Gastroesophageal sphincter (tissue), 4 donors: ENCODE results near the gene CHST15. TPM values are rescaled to one million over a fixed set of nuclear protein-coding genes. Genes with fewer than 3 reads are reported as not detected.
A peak's percentile ranks its signal among the peaks of the same experiment; 100 is the strongest.

ENCODE experiments used
- ATAC-seq: fragments of 150-250 bp; one replicate; pipeline ENCODE4 v1.9.1; 2016; ENCODE audit warnings: mild to moderate bottlenecking, moderate library complexity
- H3K27ac ChIP-seq, 4 donors: fragments of 200-600 bp; sonication (generic) in 3 of 4; 1 replicate in 3 of 4; 2 replicates in 1 of 4; pipeline ENCODE4 v1.5.1; 2016 to 2019
- H3K27me3 ChIP-seq: fragments of 200-600 bp; sonication (generic); one replicate; pipeline ENCODE4 v1.5.1; 2019
- H3K36me3 ChIP-seq, 2 donors: fragments of 200-600 bp; sonication (generic); one replicate each; pipeline ENCODE4 v1.5.1; 2019; ENCODE audit warnings: control low read depth in 1 of 2
- H3K4me1 ChIP-seq, 3 donors: fragments of 200-600 bp; sonication (generic); 1 replicate in 2 of 3; 2 replicates in 1 of 3; pipeline ENCODE4 v1.5.1; 2016 to 2019; ENCODE audit warnings: control low read depth in 2 of 3
- H3K4me3 ChIP-seq, 2 donors: fragments of 200-600 bp; sonication (generic); one replicate each; pipeline ENCODE4 v1.5.1; 2019; ENCODE audit warnings: mild to moderate bottlenecking in 1 of 2, moderate library complexity in 1 of 2
- H3K9me3 ChIP-seq, 3 donors: fragments of 200-600 bp; sonication (generic); one replicate each; pipeline ENCODE4 v1.5.1; 2017 to 2019; ENCODE audit warnings: control low read depth in 2 of 3
- CTCF ChIP-seq, 4 experiments: fragments of 200-600 bp in 2 of 4; fragments of 450-650 bp in 2 of 4; sonication (generic) in 1 of 4; IDR thresholded peaks; one replicate each; pipeline ENCODE4 v1.5.1; 2017 to 2019; ENCODE audit warnings: antibody characterized with exemption in 4 of 4, mild to moderate bottlenecking in 2 of 4, moderate library complexity in 2 of 4
- EP300 ChIP-seq: sonication (generic); formaldehyde crosslinking; IDR thresholded peaks from one replicate; pipeline ENCODE4 v1.6.1; 2017; ENCODE audit warnings: antibody characterized with exemption, mild to moderate bottlenecking
- POLR2A ChIP-seq, 2 donors: fragments of 450-650 bp; IDR thresholded peaks; one replicate each; pipeline ENCODE4 v1.6.1; 2017; ENCODE audit warnings: antibody characterized with exemption in 2 of 2, mild to moderate bottlenecking in 2 of 2, moderate library complexity in 1 of 2
- POLR2AphosphoS5 ChIP-seq: sonication (generic); formaldehyde crosslinking; IDR thresholded peaks from one replicate; pipeline ENCODE4 v1.6.1; 2017; ENCODE audit warnings: antibody characterized with exemption
- WGBS, 2 donors: methylation state at CpG; one replicate each; pipeline ENCODE4 v1.1.5; 2018; ENCODE audit warnings: low coverage in 1 of 2; 5-methylcytosine and 5-hydroxymethylcytosine counted together
- total RNA-seq, 4 donors: library from RNA; depleted of rRNA; stranded (reverse); fragments of >200 nt; gene quantifications; one replicate each; pipeline ENCODE4 v1.1.0, GENCODE V29; 2016

The CHST15 gene
- total RNA-seq, 4 donors from 2014 or later, result 63.5 to 87.5 (median 74.3) TPM

- ATAC-seq, result no peak
- TF ChIP-seq POLR2AphosphoS5 (no peak), POLR2A (IDR thresholded peaks at IDR 0.05) (no peak), CTCF (IDR thresholded peaks at IDR 0.05) (no peak), EP300 (no peak)
- Histone ChIP-seq H3K4me3 (no peak overlapping the region), H3K4me1 (peaks cover 5 to 51% (median 6%) of the 10 kb centered on the region in 3 donors), H3K36me3 (peaks cover 0 to 13% of the 10 kb centered on the region in 2 donors), H3K27ac (peak overlapping the region in 3 of 4 donors; percentile 86 to 92 (median 88)), H3K27me3 (no peaks in the 10 kb centered on the region), H3K9me3 (no peaks in the 10 kb centered on the region)
- 60 to 94% methylated on average over 2 to 3 of the region's 6 CpGs for WGBS, 2 donors
These were observed 90.9 kb downstream of the CHST15 start for GRCh38 chr10:124002391-124003069.

GRCh38 chr10:124001391-124002148, 91.8 kb downstream of the CHST15 start:
- Histone ChIP-seq H3K4me3 (no peak overlapping the region), H3K27me3 (no peaks in the 10 kb centered on the region), H3K9me3 (no peaks in the 10 kb centered on the region), H3K27ac (peak overlapping the region in 3 of 4 donors; percentile 6 to 92 (median 86)), H3K4me1 (peaks cover 1 to 51% (median 5%) of the 10 kb centered on the region in 3 donors), H3K36me3 (peaks cover 0 to 6% of the 10 kb centered on the region in 2 donors)
- no peak for ATAC-seq
- TF ChIP-seq POLR2AphosphoS5 (no peak), POLR2A (IDR thresholded peaks at IDR 0.05) (no peak), EP300 (no peak), CTCF (IDR thresholded peaks at IDR 0.05) (no peak)
- WGBS, 2 donors, result 80 to 90% methylated on average over 2 to 9 of the region's 22 CpGs

GRCh38 chr10:124000792-124001201, 92.6 kb downstream of the CHST15 start:
- peak overlapping the region in 2 of 4 donors; percentile 86 to 92 for H3K27ac ChIP-seq
- WGBS, 2 donors, result 70 to 71% methylated on average over 3 to 4 of the region's 8 CpGs
- no peak for ATAC-seq

GRCh38 chr10:123999956-124000615, 93.3 kb downstream of the CHST15 start:
- H3K9me3 ChIP-seq, result no peaks in the 10 kb centered on the region
- TF ChIP-seq POLR2A (IDR thresholded peaks at IDR 0.05), result no peak
- no peak for TF ChIP-seq POLR2AphosphoS5
- no peak for TF ChIP-seq EP300
- no peak for TF ChIP-seq CTCF (IDR thresholded peaks at IDR 0.05)
- H3K4me1 ChIP-seq, result peaks cover 0 to 51% (median 6%) of the 10 kb centered on the region in 3 donors
- H3K27me3 ChIP-seq, result no peaks in the 10 kb centered on the region
- H3K27ac ChIP-seq, result peak overlapping the region in 3 of 4 donors; percentile 7 to 43 (median 18)
- no peak overlapping the region for H3K4me3 ChIP-seq
- no peak for ATAC-seq
- 87 to 91% methylated on average over 11 to 13 of the region's 15 CpGs for WGBS, 2 donors
- H3K36me3 ChIP-seq, result peaks cover 0 to 6% of the 10 kb centered on the region in 2 donors

More at GRCh38 chr10:124000792-124001201, 92.6 kb downstream of the CHST15 start:
- peaks cover 0 to 51% (median 0%) of the 10 kb centered on the region in 3 donors for H3K4me1 ChIP-seq
- TF ChIP-seq EP300 (no peak), CTCF (IDR thresholded peaks at IDR 0.05) (no peak), POLR2A (IDR thresholded peaks at IDR 0.05) (no peak), POLR2AphosphoS5 (no peak)
- peaks cover 0 to 6% of the 10 kb centered on the region in 2 donors for H3K36me3 ChIP-seq
- no peaks in the 10 kb centered on the region for H3K27me3 ChIP-seq
- H3K4me3 ChIP-seq, result no peak overlapping the region
- no peaks in the 10 kb centered on the region for H3K9me3 ChIP-seq
